HG02759 (cell line): Measurements from ENCODE around the gene VAMP8.
"Not testable (repeated sequence)": the region's sequence is repeated elsewhere in the genome, so short reads cannot be mapped to it uniquely, and the experiment has no call there.

Source experiments
- ATAC-seq: cut with Tn5 transposase; IDR thresholded peaks from one replicate; pipeline ENCODE4 v1.9.1; 2021; ENCODE audit warnings: mild to moderate bottlenecking, moderate library complexity; ENCODE audit not compliant: unreplicated experiment

The VAMP8 gene

DNA sequence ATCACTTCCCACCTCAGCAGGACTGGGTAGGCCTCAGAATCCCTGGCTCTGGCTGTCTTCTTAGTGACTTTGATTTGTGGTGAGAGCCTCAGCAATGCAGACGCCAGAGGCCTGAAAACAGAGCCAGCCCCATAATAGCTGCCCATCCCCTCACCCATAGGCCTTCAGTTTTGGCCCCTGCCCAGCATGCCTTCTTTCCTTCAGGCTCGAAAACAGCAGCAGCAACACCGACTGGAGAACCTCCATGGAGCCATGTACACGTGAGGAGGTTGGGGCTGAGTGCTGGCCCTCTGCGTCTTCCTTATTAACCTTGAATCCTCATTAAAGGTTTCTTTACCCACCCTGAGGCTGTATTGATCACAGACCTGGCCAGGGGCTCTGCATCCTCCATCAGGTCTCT lies 19.9 kb downstream of the VAMP8 start:
- ATAC-seq, result no peak

GRCh38 chr2:85598594-85599340 lies 21.4 kb downstream of the VAMP8 start:
- no peak for ATAC-seq

- no peak for ATAC-seq
Measured at GRCh38 chr2:85599468-85600234, 22.3 kb downstream of the VAMP8 start.

- ATAC-seq, result no peak
Measured at GRCh38 chr2:85600235-85600575, 22.8 kb downstream of the VAMP8 start.

- ATAC-seq, result no peak
Measured at GRCh38 chr2:85600951-85601770, 23.8 kb downstream of the VAMP8 start.

GRCh38 chr2:85601771-85602475 lies 24.5 kb downstream of the VAMP8 start:
- ATAC-seq, result peak; percentile 42

DNA sequence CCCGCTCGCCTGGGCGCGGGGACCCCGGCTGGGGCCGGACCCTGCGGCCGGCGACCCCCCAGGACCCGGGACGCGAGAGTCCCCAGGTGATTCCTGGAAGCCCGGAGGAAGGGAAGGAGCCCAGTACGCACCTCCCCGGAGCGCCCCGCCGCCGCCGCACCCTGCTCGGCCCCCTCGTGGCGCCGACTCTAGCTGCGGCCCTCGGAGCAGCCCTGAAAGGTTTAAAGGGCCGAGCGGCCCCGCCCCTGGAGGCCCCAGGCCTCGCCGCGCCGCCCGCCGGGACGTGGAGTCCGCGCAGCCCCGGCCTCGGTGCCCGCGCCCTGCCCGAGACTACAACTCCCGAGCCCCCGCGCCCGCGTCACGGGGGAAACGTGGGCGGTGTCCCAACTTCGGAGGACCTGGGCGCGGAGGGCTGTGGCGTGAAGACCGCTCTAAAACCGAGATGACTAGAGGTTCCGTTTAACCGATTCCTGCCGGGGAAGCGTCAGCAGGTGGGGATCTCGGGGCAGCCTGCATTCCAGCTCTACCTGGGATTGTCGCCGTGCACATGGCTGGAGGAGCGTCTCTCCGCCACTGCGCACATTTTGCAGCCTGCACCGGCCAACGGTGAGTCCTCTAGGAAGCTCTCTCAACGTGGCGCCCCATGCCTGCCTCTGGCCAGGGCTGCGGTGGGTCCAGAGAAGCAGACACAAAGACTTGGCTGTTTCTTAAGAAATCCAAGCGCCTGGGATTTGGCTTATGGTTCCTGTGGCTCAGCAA lies 25.3 kb downstream of the VAMP8 start, which contains the start of gene TMEM150A:
Gene TMEM150A (minus strand): TSS at position 223 of the 759 bp plus-strand sequence. CDS start 750 bp downstream, outside the sequence.
- peak; percentile 99 for ATAC-seq

- not testable (repeated sequence) for ATAC-seq
Measured at GRCh38 chr2:85604133-85604444, 26.7 kb downstream of the VAMP8 start.

- no peak for ATAC-seq
Measured at GRCh38 chr2:85604568-85605339, 27.4 kb downstream of the VAMP8 start.

GRCh38 chr2:85605406-85606115 lies 28.2 kb downstream of the VAMP8 start:
- ATAC-seq, result no peak

DNA sequence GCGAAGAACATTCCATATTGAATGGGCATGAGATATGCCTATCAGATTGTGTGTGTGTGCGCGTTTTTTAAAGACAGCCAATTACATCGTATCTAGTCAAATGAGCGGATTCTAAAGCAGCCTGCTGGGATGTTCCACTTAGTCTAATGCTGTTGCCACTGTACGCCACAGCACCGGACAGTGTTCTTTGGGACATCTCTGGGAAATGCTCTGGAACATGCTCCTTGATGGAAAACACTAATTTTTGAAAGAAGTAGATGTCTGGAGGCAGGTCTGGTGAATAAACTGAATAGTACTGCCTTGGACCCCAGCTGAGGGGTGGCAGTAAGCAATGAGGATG lies 28.7 kb downstream of the VAMP8 start:
- no peak for ATAC-seq

DNA sequence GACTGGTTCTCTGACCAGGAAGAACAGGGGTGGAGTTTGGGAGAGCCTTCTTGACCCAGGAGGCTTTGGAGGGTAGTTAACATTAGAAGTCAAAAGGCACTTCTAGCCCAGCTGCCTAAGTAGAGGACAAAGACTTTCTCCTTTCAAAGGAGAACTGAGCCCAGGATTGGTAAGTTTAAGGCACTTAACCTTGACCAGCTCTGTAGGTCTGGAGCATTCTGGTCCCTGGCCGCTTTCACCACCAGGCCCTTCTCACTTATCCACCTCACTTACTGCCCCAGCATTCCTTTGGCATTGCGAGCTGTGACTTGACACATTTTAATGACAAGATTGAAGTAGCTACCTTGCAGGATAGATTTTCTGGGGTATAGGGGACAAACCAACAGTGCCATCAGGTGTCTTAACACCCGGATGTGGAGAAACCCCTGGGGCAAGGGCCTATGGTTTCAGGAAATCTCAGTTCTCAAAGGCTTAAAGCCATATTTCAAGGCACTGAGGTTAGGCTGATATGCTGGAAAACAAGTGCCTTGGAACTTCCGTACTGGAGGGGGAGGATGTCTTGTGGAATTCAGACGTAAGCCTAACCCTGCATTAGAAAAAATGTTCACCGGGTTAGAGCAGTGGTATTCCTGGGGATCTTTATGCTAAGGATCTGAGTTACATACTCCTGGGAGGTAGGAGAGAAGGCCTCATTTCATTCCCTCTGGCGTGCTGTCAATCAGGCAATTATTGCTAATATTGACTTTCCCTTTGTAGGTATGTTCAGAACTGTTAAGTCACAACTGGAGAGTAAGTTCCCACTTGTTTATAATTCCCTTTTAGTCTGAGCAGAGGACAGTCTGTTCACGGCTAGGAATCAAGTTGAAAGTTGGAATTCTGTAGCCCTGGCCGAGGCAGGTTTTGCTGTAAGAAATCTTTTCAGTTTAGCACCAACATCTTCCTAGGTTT lies 30.2 kb downstream of the VAMP8 start:
- no peak for ATAC-seq

DNA sequence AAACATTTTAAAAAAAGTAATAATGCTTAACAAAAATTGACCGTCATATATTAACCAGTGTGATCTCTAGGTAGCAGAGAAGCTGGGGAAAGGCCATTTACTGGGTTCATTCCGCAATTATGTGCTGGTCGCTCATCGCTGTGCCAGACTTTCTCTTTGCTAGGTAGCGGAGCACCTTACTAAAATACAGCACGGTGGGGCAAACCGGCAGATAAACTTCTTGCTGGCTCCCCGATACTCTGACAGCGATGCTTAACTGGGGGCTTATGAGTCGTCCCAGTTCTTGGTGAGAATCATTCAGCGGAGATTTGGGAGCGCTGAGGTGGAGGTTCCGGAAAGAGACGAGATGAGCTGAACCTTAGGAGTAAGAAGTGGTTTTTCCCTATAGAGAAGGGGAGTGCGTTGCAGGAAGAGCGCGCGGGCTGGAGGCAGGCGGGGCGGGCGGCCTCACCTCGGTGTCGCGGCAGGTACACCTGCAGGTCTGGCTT lies 33.9 kb downstream of the VAMP8 start:
- no peak for ATAC-seq

DNA sequence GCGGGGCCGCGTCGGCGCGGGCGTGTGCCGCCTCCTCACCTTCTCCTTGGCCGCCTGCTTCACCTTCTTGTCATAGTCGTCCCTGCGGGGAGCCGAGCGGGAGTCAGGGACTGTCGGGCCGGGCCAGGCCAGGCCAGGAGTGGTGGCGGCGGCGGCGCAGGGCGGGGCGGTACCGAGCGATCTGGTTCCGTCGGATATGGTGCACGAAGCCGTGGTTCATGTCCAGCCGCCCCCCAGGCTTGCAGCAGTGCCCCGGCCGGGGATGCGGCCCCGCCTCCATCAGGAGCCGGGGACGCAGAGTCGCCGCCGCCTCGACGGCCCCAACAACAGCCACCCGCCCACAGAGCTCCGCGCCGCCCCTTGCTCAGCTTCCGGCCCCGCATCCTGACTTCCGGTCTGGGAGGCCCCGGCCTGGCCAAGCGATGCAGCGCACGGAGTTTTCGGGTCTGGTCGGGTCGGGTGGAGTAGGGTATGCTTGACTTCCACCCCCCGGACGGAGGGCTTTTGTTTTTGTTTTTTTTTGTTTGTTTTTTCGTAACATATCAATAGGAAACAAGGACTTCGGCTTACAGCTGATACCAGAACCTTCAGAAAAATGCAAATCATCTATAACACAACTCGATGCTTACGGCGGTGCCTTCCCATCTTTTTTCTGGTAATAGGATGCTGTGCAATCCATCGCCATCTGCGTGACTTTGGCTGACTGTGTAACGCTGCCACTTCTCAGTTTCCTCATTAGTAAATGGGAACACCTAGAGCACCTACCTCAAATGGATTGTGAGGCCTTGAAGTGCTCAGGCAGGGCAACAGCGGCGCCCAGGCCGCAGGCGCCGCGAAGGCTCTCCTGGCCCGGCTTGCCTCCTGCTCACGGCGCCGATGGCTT lies 34.6 kb downstream of the VAMP8 start, which contains the start of gene C2orf68:
Gene C2orf68 (minus strand): TSS at position 362 of the 883 bp plus-strand sequence. CDS start 82 bp downstream, at position 280.
- peak; percentile 78 for ATAC-seq

DNA sequence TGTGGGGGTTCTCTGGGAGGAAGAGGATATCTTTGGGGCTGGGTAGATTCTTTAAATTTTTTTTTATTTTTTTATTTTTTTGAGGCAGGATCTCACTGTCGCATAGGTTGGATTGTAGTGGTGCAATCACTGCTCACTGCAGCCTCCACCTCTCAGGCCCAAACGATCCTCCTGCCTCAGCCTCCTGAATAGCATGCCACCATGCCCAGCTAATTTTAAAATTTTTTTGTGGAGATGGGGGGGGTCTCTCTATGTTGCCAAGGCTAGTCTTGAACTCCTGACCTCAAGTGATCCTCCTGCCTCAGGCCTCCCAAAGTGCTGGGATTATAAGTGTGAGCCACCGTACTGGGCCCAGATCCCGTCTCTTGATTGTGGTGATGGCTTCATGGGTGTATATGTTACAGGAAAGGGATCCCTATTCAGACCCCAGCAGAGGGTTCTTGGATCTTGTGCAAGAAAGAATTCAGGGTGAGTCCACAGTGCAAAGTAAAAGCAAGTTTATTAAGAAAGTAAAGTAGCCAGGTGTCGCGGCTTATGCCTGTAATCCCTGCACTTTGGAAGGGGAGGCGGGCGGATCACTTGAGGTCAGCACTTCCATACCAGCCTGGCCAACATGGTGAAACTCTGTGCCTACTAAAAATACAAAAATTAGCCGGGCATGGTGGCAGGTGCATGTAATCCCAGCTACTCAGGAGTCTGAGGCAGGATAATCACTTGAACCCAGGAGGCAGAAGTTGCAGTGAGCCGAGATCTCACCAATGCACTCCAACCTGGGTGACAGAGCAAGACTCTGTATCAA lies 36.5 kb downstream of the VAMP8 start:
- ATAC-seq, result no peak

GRCh38 chr2:85614757-85615156 lies 37.4 kb downstream of the VAMP8 start:
- not testable (repeated sequence) for ATAC-seq
